Activated B cell treated with CpG ODN at 0.5 μM for 24 hours (primary cell): Measurements from ENCODE around the gene PBXIP1. TPM values are rescaled to one million over a fixed set of nuclear protein-coding genes. Genes with fewer than 3 reads are reported as not detected.

ENCODE experiments used
- ATAC-seq: fragments of 200-7000 bp; cut with Tn5 transposase; one replicate; pipeline ENCODE4 v1.10.0; 2021; ENCODE audit warnings: low read depth, mild to moderate bottlenecking, moderate library complexity
- CTCF ChIA-PET: fragments of 350-600 bp; sonication (Branson Sonifier 250); formaldehyde crosslinking; loops from one replicate; lab custom pipeline; 2021; ENCODE audit warnings: antibody characterized with exemption; lab: Charles Lee
- POLR2A ChIA-PET: fragments of 350-600 bp; sonication (Branson Sonifier 250); formaldehyde crosslinking; loops from one replicate; lab custom pipeline; 2021; ENCODE audit warnings: antibody characterized with exemption; lab: Charles Lee
- DNase-seq: peaks from one replicate; pipeline ENCODE4 v3.0.0; 2022
- H3K27ac Mint-ChIP-seq: one replicate; pipeline ENCODE4 v1.8.0; 2020; ENCODE audit warnings: mixed read lengths
- H3K27me3 Mint-ChIP-seq: one replicate; pipeline ENCODE4 v1.8.0; 2021; ENCODE audit warnings: mixed read lengths
- H3K36me3 Mint-ChIP-seq: one replicate; pipeline ENCODE4 v1.8.0; 2021; ENCODE audit warnings: low read depth, mixed read lengths
- H3K4me1 Mint-ChIP-seq: one replicate; pipeline ENCODE4 v1.8.0; 2021; ENCODE audit warnings: mixed read lengths
- H3K4me3 Mint-ChIP-seq: one replicate; pipeline ENCODE4 v1.8.0; 2020; ENCODE audit warnings: mild to moderate bottlenecking, mixed read lengths
- H3K9me3 Mint-ChIP-seq: one replicate; pipeline ENCODE4 v1.8.0; 2020; ENCODE audit warnings: mixed read lengths
- intact Hi-C: fragments of 100-400 bp; cut with micrococcal nuclease; formaldehyde crosslinking; loops from one replicate; pipeline ENCODE4 v1.15.1; 2024
- total RNA-seq: library from RNA; stranded (reverse); gene quantifications from 2 replicates; pipeline ENCODE4 v1.2.3, GENCODE V29; 2022
- TF ChIP-seq, protein P1 (sequence below): fragments of 200-600 bp; IDR thresholded peaks from one replicate; pipeline ENCODE4 v1.8.0; 2022; ENCODE audit warnings: antibody characterized with exemption, mild to moderate bottlenecking

The PBXIP1 gene
- total RNA-seq, 1 donor from 2014 or later, result 42.4 TPM

DNA sequence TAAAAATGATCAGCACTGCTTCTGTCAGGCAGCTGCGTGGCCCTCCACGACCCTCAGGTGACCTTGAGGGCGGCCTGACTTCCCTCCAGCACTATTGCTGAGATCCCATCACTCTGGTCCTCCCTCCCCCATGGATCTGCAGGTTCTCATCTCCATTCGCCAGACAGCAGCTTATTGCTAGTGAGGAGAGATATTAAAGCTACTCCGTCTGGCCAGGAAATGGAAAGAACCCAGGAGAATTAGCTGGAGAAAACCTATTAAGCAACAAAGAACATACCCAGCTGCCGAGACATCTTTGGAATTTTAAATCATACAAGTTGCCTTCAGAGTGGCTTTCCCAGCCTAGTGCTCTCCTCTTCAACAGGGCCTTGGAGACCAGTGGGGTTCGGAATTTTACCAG, 60.1 kb downstream of the PBXIP1 start:
- intact Hi-C loops, result no loop called here
- no peaks in the 10 kb centered on the region for H3K4me1 Mint-ChIP-seq
- TF ChIP-seq, protein P1, sequence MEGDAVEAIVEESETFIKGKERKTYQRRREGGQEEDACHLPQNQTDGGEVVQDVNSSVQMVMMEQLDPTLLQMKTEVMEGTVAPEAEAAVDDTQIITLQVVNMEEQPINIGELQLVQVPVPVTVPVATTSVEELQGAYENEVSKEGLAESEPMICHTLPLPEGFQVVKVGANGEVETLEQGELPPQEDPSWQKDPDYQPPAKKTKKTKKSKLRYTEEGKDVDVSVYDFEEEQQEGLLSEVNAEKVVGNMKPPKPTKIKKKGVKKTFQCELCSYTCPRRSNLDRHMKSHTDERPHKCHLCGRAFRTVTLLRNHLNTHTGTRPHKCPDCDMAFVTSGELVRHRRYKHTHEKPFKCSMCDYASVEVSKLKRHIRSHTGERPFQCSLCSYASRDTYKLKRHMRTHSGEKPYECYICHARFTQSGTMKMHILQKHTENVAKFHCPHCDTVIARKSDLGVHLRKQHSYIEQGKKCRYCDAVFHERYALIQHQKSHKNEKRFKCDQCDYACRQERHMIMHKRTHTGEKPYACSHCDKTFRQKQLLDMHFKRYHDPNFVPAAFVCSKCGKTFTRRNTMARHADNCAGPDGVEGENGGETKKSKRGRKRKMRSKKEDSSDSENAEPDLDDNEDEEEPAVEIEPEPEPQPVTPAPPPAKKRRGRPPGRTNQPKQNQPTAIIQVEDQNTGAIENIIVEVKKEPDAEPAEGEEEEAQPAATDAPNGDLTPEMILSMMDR, result no peak
- POLR2A ChIA-PET, result no interaction called here
- ATAC-seq, result no peak
- H3K4me3 Mint-ChIP-seq, result no peak overlapping the region
- no peaks in the 10 kb centered on the region for H3K27me3 Mint-ChIP-seq
- DNase-seq, result no peak
- no peak overlapping the region for H3K27ac Mint-ChIP-seq
- no peaks in the 10 kb centered on the region for H3K9me3 Mint-ChIP-seq
- CTCF ChIA-PET, result no interaction called here
- no peaks in the 10 kb centered on the region for H3K36me3 Mint-ChIP-seq

Other genes starting within 250 kb of the PBXIP1 start
- gene KCNN3, start 85.8 kb downstream of the PBXIP1 start, total RNA-seq, result 0.44 and 1.1 TPM in 2 replicates
- gene PMVK, start 19.4 kb downstream of the PBXIP1 start, total RNA-seq, result 24.6 and 26.3 TPM in 2 replicates
- 33.1 and 38.1 TPM in 2 replicates for gene PYGO2, start 5.7 kb upstream of the PBXIP1 start, total RNA-seq
- 59.3 and 60.9 TPM in 2 replicates for gene SHC1, start 14.6 kb upstream of the PBXIP1 start, total RNA-seq
- gene CKS1B, start 18.6 kb upstream of the PBXIP1 start, total RNA-seq, result 25.3 and 26.6 TPM in 2 replicates
- gene FLAD1, start 27.2 kb upstream of the PBXIP1 start, total RNA-seq, result 64.1 and 69.0 TPM in 2 replicates
- gene LENEP, start 37.5 kb upstream of the PBXIP1 start, total RNA-seq, result 1.8 and 2.4 TPM in 2 replicates
- 56.2 and 56.6 TPM in 2 replicates for gene ZBTB7B, start 46.7 kb upstream of the PBXIP1 start, total RNA-seq
- gene DCST2, start 77.7 kb upstream of the PBXIP1 start, total RNA-seq, result 1.0 TPM in 1 of 2 replicates, not detected in the other
- not detected in 2 replicates for gene DCST1, start 77.7 kb upstream of the PBXIP1 start, total RNA-seq
- gene ADAM15, start 95.2 kb upstream of the PBXIP1 start, total RNA-seq, result 11.3 and 13.7 TPM in 2 replicates
- 7.8 and 9.5 TPM in 2 replicates for gene EFNA4, start 107.6 kb upstream of the PBXIP1 start, total RNA-seq
- gene EFNA3, start 122.7 kb upstream of the PBXIP1 start, total RNA-seq, result 1.2 and 1.7 TPM in 2 replicates
- gene EFNA1, start 171.8 kb upstream of the PBXIP1 start, total RNA-seq, result 0.29 TPM in 1 of 2 replicates, not detected in the other
- 77.3 and 85.2 TPM in 2 replicates for gene SLC50A1, start 179.8 kb upstream of the PBXIP1 start, total RNA-seq
- gene DPM3, start 184.4 kb upstream of the PBXIP1 start, total RNA-seq, result 33.2 and 36.8 TPM in 2 replicates
- gene KRTCAP2, start 217.2 kb upstream of the PBXIP1 start, total RNA-seq, result 128 and 132 TPM in 2 replicates
- gene TRIM46, start 217.8 kb upstream of the PBXIP1 start, total RNA-seq, result 1.2 and 1.9 TPM in 2 replicates